Hematopoietic multipotent progenitor cell treated with erythropoietin and hydrocortisone succinate and interleukin-3 and kit ligand, for 15 days (in vitro differentiated cells): ENCODE results near the gene FBXW2.
"Not testable (repeated sequence)": the region's sequence is repeated elsewhere in the genome, so short reads cannot be mapped to it uniquely, and the experiment has no call there.

ENCODE experiments used
- DNase-seq: peaks from one replicate; pipeline ENCODE4 v3.0.0-alpha.2; 2015; ENCODE audit warnings: low spot score

The FBXW2 gene, protein sequence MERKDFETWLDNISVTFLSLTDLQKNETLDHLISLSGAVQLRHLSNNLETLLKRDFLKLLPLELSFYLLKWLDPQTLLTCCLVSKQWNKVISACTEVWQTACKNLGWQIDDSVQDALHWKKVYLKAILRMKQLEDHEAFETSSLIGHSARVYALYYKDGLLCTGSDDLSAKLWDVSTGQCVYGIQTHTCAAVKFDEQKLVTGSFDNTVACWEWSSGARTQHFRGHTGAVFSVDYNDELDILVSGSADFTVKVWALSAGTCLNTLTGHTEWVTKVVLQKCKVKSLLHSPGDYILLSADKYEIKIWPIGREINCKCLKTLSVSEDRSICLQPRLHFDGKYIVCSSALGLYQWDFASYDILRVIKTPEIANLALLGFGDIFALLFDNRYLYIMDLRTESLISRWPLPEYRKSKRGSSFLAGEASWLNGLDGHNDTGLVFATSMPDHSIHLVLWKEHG

DNA sequence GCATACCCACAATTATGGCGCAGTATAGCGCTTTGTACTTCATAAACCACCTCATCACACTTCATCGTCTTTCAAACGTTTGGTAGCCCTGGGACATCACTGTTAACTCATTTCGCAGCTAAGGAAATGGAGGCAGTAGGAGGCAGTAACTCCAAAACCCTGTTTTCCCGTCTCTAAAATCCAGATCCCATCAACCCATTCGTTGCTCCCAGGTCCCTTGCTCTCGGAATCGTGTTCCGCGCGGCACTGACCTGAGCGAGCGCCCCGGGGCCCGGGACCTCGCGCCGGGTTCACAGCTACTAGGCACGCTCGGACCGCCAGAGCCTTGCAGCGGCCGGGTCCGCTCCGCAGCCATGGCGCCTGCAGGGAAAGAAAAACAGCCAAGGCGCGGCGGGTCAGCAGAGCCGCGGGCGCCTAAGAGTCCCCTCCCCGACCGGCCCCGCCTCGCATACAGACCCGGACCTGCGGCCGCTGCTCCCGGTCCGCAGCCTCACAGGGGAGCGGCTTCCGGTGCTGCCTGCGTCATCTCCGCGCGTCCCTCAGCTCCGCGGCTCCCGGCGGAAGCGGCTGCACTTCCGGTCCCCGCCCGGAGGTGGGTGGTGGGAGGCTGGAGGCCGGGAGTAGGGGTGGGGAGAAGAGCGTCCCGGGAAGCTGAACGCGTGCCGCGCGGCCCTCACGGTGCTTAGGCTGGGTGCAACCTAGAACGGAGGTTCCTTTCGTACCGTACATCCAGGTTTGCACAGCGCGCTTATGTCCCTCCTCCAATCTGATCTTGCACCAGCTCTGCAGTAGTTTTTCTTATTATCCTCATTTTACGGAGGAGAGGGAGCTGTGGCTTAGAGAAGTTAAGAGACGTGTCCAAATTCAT is at the start of gene FBXW2:
TSS of gene FBXW2 (minus strand) at position 519 of the 868 bp plus-strand sequence. CDS start 5,158 bp downstream, outside the sequence.
- peak; percentile 84 for DNase-seq

DNA sequence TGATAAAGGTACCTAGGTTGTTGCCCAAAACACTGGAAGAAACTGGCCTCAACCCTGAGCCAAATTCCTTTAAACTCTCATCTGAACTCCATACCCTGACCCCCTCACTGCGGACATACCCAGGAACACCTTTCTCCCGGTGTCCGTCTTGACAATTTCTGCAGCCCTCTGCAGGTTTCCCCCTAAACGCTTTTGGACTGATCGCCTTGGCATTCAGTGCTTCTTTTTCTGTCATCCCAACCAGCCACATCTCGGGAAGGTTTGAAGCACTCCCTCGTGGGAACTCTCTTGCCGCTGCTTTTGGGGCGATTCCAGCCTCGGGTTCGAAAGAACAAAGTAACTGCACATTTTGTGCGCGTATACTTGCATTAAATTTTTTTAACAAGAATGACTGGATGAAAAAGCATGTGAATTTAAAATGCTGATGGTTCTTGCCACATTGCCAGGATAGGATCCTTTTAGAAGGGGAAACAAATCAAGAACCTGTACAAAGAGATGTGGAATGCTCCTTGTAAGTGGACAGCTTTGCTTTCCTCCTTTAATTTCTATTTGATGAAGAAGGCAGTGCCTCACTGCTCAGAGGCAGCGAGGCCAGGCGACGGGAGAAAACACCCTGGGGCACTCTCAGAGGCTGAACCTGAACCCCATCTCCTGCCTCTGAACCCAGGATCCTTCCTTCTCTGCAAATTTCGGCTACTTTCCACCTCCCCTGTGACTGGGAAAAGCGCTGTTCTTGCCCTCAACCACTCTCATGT is 48.9 kb upstream of the FBXW2 start:
- peak; percentile 39 for DNase-seq

DNA sequence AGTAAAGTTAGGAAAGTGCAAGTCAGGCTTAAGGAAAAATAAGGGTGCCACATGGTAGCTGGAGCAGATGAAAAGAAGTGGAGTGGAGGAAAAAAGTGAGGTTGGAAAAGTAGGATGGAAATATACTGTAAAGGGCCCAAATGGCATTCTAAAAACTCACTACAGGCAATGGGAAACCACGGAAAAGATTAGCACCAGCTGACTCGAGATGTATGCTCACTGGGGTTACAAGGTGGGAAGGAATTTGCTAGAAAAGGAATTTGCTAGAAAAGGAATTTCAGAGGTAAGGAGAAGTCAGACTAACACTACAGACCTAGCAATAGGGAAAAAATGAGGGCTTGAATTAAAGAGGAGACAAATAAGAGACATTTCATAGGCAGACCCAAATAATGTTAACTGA is 45.9 kb upstream of the FBXW2 start:
- no peak for DNase-seq

DNA sequence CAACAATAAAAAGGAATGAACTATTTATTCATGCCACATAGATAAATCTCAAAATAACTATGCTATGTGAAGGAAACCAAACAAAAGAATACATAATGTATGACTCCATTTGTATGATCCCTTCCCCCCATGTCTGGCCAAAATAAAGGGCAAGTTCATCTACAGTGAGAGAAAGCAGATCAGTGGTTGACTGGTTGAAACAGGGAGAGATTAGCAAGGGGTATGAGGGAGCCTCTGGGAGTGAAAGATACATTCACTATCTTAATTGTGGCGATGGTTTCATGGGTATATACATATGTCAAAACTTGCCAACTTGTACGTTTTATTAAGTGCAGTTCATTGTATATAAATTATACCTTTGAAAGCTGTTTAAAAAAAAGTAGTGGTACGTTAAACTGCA is 44.7 kb upstream of the FBXW2 start:
- peak; percentile 31 for DNase-seq

DNA sequence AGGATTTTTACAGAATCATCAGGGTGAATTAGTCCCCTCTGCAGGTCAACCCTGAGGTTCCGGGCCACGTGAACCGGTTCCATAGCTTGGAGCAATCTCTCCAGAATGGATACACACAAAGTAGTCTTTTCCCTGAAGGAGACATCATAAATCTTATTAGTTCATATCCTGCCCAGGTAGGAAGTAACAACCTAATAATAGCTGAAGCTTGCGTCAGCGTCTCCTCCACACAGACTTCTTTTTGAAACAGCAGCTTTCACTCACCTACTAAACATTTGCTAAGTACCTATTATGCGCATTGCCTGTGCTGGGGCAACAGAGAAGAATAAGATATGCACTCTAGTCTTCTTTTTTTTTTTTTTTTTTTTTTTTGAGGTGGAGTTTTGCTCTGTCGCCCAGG is 40.1 kb upstream of the FBXW2 start:
- DNase-seq: no peak

DNA sequence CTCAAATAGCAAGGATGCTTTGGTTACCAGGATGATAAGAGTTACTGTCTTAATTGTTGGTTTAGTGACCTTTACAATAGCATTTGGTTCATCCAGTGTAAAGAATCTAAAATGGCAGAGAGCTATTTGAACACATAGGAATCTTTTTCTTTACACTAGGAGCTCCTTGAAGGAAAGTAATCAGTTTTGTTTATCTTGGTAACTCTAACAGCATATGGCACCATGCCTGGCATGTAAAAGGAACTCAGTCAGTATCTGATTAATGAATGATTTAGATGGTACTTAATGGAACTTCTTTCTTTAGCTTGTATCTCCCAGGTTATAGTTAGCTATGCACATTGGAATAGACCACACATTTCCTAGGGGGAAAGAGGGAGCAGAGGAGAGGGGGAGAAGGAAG is 39.6 kb upstream of the FBXW2 start:
- no peak for DNase-seq

DNA sequence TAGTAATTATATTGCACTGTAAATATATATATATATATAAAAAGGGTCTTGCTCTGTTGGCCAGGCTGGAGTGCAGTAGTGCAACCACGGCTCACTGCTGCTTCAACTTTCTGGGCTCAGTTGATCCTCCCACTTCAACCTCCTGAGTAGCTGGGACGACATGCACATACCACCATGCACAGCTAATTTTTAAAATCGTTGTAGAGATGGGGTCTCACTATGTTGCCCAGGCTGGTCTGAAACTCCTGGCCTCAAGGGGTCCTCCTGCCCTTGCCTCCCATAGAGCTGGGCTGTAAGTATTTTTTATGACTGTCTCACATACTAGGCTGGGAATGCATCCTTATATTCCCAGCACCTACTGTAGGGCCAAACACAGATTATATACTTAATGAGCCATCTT is 37.6 kb upstream of the FBXW2 start:
- DNase-seq: no peak

DNA sequence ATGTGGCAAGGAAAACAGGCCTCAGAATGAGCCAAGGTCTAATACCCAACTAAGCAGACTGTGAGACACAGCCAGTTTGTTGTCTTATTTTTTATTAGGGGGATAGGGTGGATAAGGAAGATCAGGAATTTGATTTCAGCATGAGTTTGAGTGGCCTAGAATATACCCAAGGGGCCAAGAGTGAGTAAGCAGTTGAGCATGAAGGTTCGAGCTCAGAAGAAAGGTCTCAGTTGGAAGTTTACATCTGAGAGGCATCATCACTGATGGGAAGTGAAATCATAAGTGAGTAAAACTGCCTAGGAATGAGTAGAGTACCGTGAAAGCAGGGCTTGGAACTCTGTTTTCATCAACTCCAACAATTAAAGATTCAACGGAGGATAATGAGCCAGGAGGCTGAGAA is 36.9 kb upstream of the FBXW2 start:
- DNase-seq: no peak

DNA sequence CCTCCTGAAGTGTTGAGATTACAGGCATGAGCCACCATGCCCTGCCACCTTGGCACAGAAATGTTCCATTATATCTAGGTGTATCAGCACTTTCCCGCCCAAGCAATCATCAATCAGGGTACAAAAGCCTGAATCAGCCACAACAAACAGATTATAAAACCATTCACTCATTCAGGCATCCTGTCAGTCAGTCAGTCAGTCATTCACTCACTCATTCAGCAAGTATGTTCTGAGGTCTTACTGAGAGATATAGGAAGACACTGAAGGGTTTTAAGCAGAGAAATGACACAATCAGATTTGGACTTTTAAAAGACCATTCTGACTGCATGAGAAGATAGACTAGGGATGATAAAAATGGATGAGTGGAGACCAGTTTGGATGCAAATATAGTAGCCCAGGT is 36.4 kb upstream of the FBXW2 start:
- DNase-seq: no peak

DNA sequence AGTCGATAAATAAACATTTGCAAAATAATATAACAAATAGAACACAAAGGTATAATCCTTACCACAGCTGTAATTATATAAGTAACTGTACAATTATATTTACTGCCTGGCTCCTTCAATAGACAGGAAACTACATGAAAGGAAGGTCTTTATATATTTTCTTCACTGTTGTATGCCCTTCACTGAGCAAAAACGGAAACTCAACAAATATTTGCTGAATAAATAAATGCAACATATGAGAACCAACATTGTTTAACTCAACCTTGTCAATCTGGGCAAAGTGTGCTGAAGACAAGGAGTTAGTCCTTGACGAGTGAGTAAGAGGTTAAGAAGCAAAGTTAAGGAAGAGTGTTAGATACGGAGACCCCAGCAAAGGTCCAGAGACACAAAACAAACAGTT is 26.9 kb upstream of the FBXW2 start:
- no peak for DNase-seq

DNA sequence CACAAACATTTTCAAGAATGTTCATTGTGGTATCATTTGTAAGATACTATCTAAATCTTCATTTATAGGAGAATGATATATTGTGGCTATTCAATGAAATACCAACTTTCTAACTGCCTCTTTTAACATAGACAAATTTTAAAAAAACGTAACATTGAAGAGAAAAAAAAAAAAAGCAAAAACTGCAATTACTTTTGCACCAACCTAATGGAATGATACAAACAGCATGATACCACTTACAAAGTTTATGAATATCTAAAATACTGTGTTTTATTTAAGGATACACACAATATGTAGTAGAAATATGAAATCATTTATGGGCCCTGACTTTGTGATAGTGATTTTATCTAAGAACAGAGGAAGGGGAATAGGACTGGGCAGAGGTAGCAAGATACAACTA is 25.4 kb upstream of the FBXW2 start:
- no peak for DNase-seq

DNA sequence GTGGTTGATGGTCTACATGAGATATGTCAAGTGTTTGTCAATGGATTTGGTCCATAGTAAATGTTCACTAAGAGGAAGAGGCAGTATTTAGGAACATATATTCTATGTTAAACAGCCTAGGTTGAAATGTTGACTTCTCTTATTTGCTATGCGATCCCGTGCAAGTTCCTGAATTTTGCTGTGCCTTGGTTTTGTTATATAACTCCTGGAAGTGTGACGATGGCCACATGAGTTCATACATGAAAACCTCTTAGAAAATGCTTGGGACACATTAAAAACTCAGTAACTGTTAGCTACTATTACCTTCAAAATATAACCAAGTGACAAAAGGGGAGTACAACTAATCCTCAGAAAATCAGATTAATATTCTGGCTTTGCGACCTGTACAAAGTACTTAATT is 21.9 kb upstream of the FBXW2 start:
- no peak for DNase-seq

DNA sequence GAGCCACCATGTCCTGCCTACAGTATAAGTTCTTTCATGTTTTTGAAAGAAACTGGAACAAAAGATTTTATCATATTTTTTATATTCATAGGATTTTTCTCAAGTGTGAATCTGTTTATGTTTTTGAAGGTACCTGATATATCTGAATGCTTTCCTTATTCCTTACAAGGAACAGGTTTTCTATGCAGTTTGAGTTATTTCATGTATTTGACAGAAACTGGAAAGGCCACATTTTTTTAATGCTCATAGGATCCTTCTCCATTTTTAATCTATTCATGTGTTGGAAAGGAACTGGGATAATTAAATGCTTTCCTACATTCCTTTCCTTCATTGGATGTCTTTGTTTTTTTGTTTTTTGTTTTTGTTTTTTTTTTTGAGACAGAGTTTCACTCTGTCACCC is 15.7 kb upstream of the FBXW2 start:
- no peak for DNase-seq

DNA sequence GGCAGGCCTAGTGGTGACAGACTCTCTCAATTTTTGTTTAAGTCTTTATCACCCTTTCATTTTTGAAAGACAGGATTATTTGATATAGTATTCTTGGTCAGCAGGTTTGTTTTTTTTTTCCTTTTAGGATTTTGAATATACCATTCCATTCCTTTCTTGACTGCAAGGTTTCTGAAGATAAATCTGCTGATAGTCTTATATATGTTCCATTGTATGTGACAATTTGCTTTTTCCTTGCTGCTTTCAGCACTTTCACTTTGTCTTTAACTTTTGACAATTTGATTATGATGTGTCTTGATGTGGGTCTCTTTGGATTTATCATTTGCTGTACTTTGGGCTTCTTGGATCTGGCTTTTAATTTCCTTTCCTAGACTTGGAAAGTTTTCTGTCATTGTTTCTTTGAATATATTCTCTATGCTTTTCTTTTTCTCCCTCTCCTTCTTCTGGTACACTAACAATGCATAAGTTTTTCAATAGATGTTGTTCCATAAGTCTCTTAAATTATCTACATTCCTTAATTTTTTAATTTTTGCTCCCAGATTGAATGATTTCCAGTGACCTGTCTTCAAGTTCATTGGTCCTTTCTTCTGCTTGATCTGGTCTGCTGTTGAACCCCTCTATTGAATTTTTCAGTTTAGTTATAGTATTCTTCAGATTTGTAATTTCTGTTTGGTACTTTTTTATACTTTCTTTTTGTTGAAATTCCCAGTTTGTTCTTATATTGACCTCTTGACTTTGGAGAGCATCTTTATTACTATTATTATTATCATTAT is 14.6 kb upstream of the FBXW2 start:
- no peak for DNase-seq

DNA sequence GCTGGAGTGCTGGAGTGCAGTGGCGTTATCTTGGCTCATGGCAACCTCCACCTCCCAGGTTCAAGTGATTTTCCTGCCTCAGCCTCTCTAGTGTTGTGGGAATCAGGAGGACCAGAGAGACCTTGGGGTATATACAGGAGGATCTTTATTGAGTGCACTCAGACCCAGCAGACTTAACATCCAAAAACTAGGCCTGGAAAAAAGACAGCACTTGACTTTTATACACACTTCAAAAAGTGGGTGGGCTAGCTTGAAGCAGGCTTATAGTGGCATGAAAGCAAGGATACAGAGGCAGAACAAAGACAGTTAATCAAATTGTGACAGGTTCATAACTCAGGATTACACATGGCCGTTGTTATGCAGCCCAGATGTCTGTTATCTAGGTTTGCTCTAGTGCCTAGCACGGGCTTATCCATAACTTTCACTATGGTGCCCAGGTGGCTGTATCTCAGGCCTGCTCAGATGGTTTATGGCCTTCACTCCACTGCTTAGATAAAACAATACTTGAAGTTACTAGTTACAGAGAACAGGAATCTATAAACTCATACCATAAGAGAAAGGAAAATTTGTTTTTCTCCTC is 11.7 kb upstream of the FBXW2 start:
- DNase-seq: not testable (repeated sequence)

DNA sequence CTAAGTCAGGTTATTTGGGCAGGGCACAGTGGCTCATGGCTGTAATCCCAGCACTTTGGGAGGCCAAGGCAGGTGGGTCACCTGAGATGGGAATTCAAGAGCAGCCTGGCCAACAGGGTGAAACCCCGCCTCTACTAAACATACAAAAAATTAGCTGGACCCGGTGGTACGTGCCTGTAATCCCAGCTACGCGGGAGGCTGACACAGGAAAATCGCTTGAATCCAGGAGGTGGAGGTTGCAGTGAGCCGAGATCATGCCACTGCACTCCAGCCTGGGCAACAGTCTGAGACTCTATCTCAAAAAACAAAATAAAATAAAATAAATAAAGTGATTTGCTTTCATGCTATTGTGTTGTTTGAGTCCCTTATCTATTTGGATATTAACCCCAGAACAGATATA is 8.2 kb upstream of the FBXW2 start:
- no peak for DNase-seq

DNA sequence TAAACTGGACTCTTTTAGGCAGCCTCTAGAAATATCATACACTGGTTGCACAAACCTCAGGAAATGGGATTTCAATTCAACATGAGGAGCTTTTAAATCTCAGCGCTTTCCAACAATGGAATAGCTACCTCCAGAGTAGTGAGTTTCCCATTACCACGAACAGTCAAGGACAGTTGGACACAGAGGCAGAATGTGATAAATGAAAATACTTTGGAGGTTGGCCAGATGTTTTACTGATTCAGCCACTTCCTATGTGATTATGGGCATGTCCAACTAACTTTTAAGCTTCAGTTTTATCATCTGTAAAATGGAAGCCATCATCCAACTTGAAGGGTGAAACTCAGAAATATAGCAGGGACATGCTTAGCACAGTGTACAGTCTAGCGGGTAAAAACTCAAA is 2.1 kb downstream of the FBXW2 start:
- DNase-seq: no peak

DNA sequence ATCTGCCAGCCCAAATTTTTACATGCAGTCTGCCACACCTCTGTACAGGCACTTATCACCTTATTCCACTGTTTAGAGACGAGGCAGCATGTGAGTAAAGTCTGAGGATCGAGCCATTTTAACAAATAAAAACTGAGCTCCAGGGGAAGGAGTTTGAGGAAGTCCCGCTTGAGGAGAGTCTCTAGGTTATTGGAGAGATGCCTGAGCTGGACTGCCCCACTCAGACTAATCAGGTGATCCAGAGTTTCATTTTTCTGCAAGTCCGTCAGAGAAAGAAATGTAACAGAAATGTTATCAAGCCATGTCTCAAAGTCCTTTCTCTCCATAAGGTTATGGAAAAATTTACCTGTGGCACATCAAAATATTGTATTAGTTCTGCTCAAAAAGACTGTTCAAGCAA is 5.3 kb downstream of the FBXW2 start:
- DNase-seq: no peak

DNA sequence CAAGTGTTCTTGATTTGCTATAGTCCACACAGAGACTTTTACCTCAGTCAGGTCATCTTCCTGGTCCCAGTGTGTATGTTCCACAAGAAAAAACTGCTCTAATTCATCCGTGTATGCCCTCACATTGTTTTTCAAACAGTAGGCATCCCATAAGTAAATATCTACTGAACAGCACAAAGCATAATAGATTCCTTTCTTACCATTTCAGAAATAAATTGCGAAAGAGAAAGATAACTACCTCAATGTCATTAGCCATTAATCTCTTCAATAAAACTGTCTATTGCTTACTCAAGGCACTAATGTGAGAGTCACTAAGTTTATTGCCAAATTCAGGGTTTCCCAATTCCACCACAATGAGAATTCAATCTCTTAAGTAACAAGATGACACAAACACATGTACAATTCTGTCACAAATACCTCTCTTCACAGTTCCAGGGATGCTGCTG is 9.6 kb downstream of the FBXW2 start:
- DNase-seq: no peak

DNA sequence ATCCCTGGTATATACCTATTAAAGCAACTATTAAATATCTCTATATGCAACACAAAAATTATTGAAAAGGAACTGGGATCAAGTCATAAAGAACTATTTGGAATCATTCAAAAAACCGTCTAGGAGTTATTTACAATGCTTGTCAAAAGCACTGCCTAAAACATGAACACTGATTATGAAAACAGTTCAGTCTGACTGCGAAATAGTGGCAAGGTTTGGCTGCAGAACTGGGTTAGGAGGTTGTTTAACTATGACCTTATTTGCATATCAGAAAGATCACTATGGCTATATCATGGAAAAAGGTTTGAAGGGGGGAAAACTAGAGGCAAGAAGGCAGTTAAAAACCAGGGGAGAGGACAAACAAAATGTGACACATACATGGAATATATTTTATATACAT is 12.0 kb downstream of the FBXW2 start:
- DNase-seq: no peak

DNA sequence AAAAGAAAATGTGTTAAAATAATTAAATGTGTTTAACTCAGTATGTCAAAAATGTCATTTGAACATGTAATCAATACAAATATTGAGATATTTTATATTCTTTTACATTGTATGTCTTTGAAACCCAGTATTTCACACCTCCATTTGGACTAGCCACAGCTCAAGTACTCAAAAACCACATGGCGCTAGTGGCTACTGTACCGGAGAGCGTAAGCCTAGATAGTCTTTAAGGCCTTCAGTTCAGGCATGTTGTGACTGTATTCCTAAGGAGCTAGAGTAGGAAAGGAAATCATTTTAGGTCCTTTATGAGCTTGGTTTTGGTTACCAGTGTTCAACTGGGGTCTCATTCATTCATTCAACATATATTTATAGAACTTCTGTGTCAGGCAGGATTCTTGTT is 12.8 kb downstream of the FBXW2 start:
- no peak for DNase-seq
